ENCODE results near the gene RAB11FIP4. TPM values are rescaled to one million over a fixed set of nuclear protein-coding genes. Genes with fewer than 3 reads are reported as not detected.

Gene RAB11FIP4
- polyA plus RNA-seq, 3 donors = 14.8 to 16.5 (median 15.5) TPM

DNA sequence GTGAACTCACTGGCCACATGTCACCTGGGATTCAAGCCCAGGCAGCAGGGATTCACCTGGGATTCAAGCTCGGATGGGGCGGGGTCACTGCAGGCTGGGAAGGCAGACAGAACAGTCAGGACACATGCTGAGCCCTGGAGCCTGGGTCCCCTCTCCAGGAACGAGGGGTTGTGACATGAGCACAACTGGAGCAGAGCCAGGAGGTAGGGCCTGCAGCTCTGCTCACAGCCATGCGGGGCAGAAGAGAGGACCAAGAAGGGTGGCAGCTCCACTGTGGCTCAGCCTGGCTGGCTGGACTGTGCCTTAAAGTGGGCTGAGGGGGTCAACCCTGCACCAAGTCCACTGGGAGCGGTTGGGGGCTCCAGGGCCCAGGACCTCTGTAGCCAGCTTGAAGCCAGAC, 150.1 kb downstream of the RAB11FIP4 start:
- no peak for DNase-seq

DNA sequence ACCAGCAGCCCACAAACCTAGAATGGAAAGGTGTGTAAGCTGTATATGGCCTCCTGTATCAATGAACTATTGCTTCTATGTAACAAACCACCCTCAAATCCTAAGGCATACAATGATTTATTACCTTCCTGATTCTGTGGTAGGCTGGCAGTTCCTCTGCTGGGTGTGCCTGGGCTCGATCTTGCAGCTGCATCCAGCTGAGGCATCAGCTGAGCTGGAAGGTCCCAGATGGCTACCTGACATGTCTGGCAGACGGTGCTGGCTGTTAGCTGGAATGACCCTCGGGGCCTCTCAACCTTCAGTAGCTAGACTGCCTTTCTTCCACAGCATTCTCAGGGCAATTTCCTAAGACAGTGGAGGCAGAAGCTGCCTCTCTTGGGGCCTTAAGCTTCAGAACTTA, 152.7 kb downstream of the RAB11FIP4 start:
- no peak for DNase-seq

DNA sequence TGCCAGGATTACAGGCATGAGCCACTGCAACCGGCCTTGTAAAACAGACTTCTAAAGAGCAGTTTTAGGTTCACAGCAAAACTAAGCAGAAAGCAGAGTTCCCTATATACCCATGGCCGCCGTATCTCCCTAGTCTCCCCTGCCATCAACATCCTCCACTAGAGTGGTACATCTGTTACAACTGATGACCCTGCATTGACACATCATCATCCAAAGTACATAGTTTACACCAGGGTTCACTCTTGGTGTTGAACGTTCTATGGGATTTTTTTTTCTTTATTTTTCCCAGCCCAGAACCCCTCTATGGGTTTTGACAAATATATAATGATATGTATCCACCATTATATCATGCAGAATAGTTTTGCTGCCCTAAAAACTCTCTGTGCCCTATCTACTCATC, 155.2 kb downstream of the RAB11FIP4 start:
- DNase-seq = no peak

DNA sequence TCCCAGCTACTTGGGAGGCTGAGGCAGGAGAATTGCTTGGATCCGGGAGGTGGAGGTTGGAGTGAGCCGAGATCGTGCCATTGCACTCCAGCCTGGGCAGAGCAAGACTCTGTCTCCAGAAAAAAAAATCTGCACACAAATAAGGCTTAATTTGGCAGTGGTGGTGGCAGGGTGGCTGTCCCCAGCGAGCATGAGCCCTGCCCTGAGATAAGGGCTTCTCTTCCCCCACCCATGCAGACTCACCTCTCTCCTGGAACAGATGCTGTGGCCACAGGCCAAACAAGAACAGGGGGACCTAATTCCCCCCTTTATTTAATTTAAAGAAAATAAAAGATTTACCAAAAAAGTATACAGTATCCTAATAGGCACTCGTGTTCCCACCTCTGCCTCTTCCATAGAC, 157.2 kb downstream of the RAB11FIP4 start:
- DNase-seq = no peak

DNA sequence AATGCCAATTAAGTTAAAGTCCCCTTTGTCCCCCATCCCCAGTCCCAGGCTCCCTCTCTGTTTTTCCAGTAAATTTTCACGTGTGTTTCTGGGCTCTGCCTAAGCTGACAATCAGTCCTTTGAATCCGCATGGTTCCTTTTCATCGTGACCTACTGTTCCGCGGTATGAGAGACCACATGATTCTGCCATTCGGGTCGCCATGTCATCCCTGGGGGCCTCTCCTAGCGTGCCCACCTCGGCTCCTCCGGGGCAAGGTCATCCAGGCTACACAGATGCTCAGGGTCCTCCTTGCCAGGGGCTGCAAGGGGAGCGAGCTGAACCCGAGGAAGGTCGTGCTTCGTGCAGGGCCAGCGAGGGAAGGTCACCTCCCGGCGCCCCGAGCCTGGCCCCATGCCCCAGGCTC, 157.6 kb downstream of the RAB11FIP4 start:
- DNase-seq = no peak

DNA sequence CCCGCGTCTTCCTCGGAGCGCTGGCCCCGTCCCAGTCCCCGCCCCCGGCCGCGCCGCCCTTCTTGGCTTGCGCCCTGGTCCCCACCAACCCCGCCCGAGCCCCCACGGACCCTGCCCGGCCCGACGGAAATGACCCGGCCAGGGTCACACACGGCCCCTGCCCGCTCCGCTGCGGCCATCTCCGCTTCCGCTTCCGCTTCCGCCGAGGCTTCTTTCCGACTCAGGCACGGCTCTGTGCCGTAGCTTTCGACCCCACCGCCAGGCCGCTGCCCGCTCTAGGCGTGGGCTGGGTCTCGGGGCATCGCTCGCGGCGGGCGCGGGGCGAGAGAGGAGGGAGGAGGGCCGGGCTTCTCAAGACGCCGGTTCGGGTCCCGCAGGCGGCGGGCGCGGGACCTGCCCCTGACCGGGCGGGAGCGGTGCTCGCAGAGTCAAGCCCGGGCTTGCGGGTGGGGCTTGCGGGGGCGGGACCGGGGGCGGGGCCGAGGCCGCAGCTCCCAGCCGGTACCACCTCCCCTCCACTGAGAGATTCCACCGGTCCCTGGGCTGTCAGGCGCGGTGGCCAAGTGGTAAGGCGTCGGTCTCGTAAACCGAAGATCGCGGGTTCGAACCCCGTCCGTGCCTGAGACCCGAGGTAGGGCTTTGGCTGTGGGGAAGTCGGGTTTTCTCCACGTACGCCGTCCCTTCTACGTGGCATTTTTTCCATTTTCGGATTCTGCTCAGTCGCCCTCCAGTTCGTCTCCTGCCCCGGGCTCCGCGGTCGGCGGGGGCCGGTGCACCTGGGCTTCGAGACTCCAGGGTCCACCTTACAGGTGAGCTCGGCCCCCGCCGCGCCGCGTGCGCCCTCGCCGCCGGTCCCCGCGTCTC, 158.3 kb downstream of the RAB11FIP4 start:
- peak; percentile 88 for DNase-seq

DNA sequence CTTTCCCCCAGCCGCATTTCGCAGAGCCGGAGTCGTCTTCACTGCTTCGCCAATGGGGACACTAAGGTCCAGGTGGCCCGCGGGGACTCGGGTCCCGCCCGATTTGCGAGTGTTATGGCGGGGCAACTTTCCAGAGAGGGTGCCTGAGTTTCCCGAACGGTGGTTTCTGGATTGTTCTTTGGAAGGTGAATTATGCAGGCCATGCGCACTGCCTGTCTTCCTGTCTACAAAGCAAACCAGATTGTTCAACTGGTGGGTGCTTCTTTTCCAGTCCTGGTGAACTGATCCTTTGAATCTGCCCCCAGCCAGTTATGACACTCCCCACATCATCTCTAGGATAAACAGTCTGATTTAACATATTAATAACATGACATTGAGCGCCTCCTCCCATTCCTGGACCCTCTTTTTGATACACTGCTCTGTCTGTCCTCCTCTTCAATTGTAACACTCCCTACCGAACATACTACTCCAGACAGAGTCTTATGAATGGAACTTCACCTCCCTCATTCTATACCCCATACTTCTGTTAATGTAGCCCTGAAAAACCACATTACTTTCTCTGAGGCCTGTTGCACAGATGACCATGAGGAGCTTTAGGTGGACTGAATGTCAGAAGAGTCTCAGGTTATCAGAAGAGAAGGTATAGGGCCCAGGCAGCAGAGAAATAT, 159.0 kb downstream of the RAB11FIP4 start:
- DNase-seq = no peak

DNA sequence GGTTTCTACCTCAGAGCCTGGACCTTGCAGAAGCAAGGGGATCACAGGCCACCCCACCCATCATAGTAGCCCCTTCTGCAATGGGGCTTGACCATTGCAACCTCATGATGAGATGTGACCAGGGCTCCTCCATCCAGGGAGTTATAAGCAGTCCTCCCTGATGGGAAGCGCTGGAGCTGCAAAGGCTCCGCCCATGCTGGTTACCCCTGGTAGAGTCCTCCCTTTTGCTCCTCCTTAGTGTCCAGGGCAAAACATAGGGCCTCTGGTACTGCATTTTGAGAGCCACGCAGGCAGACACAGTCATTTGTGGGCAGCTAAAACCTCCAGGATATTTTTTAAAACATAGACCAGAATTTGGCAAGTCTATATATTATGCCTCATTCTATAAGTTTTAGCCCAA, 161.1 kb downstream of the RAB11FIP4 start:
- no peak for DNase-seq

DNA sequence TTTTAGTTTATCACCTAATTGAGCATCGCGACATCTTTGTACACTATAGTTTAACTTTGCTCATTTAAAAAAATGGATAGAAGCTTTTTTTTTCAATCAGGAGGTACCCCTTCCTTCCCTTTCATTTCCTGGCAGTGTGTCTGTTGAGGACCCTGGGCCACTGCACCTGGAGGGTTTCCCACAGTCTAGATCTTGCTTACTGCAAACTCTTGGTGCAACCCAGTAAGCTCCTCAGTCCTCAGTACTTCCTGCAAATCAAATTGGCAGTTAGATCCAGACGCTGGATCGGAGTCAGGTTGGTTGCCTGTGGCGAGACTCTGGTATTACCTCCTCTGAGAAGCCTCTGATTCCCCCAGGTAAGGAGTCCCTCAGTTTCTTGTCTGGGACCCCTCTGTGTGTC, 162.0 kb downstream of the RAB11FIP4 start:
- no peak for DNase-seq

DNA sequence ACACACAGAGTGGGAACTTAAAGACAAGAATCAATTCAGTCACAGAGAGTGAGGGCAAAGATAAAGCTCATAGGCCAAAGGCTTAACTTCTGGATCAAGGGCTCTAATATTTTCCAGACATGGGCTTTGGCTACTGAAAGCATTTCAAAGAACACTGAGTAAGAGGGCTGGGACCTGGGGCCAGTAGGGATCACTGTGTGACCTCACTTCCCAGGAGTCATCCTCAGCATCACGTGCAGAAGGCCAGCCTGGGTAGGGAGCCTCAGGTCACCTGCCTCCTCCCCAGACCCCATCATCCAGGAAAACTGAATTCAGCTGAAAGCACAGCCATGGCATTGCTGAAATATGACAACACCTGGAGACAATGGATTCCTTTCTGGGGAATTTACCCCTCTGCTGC, 163.5 kb downstream of the RAB11FIP4 start:
- no peak for DNase-seq

DNA sequence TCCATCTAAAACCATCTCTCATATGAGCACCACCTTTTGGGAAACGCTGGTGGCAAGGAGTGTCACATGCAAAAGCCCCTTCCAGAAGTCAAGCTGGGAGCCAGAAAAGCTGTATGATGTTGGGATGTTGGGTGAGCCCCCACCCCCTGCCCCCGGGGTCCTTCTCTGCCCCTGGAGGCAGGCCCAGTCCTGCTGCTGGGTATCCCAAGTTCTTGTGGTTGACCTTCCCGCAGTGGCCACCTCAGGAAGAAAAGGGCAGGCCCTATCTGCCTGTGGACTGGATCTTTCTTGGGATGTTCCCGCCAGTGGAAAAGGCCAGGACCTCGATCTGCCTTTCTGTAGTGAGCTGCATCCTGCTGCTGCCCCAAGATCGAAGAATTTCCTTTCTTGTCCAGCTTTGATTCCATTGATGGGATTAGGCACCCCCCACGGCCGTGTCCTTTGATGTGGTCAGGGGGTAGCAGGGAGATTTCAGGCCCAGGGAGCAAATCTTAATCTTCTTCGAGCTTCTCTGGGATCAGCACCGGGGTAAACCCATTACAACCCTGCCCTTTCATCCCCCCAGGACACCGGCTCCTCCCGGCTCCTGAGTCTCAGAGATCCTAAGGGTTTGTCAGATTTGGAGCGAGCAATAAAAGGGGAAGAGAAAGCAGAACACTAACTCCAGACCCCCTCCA, 165.6 kb downstream of the RAB11FIP4 start:
- no peak for DNase-seq

DNA sequence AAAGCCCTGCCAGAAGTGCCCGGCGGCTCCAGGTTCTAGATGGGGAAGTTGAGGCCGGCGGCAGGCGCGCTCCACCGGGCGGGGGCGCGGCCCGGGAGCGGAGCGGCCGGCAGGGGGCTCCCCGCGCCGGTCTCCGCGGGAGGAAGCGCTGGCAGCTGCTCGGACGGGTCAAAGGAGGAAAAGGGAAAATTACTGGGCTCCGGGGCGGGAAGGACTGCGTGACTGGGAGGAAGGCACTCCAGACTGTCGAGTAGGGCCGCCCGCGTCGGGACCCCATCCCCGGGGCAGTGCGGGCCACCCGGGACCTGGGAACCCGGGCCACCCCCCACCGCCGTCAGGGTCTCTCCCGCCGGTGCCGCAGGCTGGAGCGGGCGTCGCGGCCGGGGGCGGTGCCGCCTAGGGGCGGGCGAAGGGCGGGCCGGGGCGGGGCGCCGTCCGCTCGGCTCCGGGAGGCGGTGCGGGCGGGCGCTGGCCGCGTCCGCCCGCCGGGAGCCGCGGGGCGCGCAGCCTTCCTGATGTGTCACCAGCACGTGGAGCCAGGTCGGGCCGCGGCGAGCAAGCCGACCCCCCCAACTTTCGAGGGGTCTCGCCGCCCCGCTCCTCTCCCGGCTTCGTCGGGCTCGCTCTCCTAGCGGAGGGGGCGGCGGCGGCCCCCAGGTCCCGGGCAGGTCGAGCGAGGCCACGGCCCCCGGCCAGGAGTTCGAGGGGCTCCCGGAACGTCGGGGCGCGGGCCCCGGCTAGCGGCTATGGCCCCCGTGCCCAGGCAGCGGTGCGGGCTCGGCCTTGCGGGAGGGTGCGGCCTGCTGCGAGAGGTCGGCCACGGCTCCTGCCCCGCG, 167.5 kb downstream of the RAB11FIP4 start:
- peak; percentile 73 for DNase-seq

DNA sequence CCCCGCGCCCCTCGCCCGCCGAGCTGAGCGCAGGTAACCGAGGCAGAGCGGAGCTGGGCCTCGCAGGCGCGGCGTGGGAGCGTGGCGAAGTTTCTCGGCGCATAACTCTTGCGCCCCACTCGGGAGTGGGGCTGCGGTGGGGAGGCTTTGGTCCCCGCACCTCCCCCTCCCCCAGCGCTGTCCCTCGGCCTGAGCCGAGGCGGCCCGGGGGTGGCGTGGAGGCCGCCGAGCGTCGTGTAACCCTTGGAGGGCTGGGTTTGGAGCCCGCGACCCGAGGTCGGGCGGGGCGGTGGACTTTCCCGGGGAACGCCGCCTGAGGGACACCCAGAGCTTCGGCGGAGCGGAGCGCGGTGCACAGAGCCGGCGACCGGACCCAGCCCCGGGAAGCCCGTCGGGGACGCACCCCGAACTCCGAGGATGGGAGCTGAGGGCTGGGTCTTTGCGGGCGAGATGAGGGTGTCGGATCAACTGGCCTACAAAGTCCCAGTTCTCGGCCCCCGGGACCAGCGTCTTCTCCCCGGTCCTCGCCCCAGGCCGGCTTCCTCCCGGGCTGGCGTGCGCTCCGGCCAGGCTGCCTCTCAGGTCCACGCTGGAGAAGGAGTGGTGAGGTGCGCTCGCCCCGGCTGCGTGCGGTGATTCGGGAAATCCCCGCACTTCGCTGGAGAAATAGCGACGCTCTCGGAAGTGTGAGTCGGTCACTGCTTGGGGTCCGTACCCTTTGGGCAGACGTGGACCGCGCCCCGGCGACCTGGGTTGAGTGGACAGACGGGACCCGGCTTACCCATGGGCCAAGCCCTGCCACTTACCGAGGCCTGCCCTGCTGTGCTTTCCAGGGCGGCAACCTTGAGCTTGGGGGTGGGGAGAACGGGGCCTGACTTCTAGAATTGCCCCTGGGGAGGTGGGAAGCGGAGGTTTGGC, 168.4 kb downstream of the RAB11FIP4 start:
- no peak for DNase-seq

DNA sequence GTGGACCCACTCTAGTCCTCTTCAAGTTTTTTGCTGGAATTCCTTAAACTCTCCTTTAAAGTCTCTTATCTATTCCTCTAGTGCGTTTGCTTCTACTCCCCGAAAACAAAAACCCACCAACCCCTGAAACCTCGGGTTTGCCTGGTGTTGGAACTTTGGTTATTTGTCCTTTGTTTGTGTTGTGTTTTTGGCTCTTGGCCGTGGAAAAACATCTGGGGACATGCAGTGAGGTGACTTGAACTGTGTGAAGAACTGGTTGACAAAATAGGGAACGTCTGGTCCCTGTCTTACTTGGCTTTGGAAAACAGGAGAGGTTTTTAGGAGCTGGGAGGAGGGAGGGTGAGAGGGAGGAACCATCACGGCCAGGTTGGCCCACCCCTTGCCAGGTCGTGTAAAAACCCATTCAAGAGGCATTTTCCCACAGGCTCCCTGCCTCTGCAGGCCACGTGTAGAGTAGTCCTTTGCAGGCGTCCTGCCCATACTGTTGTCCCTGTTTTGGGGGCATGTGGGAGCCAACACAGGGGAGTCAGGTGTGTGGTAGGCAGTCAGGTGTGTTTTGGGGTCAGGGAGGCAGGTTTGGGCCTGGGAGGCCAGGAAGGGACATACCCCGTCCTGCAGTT, 169.3 kb downstream of the RAB11FIP4 start:
- no peak for DNase-seq

DNA sequence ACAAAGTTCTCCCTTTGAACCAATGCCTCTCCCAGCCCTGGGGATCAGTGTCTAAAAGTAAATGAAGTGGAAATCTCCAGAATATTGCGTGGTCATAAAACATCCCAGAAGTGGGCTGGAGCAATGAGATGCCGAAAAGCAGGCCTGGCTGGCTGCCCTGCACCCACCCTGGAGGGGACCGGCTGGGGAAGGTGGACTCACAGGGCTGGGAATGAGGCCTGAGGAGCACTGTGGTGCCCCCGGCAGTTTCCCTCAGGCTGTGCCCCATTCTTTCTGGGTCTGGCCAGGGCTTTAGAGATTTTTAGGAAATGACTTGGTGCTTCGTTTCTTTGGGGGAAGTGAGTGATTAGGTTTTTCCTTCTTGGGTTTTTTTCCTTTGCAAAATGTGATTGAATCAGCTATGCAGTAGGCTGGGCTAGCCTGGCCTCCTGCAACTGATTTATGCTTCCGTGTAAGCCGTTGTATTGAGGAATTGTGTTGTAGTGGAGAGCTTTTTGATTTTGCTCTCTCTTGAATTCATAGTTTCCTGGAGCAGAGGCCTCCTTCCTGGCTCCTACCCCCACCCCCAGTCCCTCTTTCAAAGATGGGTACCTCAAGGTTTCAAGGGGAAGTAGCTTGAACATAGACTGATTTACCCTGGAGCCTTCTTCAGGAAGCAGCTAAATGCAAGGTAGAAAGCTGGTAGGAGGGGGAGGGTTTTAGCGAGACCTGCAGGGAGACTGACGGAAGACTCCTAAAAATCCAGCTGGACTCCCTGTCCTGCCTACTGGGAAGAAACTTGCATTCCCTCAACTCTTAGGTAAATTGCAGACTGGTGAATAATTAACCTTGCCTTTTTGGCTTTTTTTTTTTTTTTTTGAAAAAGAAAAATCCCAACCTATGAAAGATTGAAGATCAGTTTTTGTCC, 170.2 kb downstream of the RAB11FIP4 start:
- DNase-seq = no peak

DNA sequence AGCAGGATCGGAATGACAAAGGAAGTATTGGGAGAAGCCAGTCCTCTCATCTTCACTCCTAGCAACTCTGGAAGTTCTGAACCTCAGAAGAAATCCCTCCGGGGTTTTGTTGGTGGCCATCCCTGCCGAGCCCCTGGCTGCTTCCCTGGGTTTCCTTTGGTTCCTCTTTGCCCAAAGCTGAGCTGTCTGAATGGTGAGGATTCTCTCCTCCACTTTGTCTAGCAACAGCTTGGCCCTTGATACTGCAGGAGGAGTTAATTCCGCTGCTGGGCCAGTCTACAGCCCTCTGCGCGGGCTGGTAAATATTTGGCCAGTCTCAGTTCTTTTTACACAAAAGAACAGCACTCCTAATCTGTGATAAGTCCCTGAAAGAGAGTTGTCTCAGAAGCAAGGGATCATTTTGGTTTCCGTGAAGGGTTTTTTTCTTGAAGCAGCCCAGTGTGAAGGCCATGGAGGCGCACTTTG, 170.9 kb downstream of the RAB11FIP4 start:
- no peak for DNase-seq

DNA sequence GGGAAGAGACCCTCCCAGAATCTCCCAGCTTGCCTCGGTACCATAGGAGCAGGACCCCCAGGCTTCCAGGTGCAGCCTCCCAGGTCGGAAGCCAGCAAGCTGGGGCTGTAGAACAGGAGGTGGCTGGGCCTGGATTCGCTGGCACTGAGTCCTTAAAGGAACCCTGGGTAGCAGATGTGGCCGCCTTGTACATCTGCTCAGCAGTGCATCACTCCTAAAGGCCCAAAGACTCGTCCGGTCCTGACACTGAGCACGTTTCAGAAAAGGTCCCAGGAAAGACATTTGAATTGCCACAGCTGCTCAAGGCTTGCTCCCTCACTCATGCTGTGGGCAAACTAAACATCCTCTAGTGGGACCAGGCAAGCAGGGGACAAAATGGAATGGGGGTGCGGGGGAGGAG, 172.8 kb downstream of the RAB11FIP4 start:
- DNase-seq = no peak

DNA sequence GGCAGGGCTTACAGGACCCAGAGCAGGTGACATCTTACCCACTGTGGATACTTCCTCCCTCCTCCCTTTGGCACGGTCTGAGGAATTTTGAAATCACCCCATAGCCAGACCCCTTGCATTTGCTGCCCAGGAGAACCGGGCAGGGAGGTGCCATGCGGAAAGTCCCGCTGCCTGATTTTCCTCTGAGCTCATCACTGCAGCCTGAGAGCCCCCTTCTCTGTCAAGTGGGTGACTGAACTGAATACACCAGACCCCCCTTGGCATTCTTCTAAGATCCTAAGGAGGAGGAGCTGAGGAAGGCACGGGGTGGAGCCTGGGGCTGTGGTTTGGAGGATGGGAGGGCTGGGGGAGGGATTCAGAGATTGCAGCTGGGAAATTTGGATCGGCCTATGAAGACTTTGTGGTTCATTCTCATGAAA, 173.4 kb downstream of the RAB11FIP4 start:
- no peak for DNase-seq

DNA sequence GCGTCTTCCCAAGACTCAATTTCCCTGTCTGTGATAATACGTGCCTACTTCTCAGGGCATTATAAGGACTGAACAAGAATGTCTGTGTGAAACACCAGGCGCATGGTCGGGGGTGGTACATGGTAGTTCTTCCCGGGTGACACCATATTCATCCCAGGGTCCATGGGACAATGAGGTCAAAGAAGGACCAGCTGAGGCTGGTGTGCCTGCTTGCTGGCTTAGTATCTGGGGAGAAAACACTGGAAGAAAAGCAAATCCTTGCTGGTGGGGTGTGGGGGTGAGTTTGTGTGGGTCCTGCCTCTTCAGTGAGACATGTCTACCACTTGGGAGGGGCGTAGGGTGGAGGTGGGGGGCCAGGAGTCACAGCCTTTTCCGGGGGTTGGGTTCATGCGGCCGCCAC, 174.2 kb downstream of the RAB11FIP4 start:
- DNase-seq = no peak

Data from renal pelvis (tissue), 4 donors.